K562 (cell line): ENCODE results near the gene UQCRC1. TPM values are rescaled to one million over a fixed set of nuclear protein-coding genes. Genes with fewer than 3 reads are reported as not detected.

Experiments used
- EGR1 ChIP-seq: fragments of 450-650 bp; conservative IDR thresholded peaks from 2 replicates; pipeline ENCODE4 v1.6.1; 2017; ENCODE audit warnings: mild to moderate bottlenecking
- FOXJ3 ChIP-seq: sonication (generic); formaldehyde crosslinking; IDR thresholded peaks from 2 replicates; pipeline ENCODE4 v1.4.0; 2020; ENCODE audit warnings: mild to moderate bottlenecking, missing genetic modification reagents
- FOXK2 ChIP-seq, 2 experiments: fragments of 450-650 bp; IDR thresholded peaks in 1 of 2; conservative IDR thresholded peaks in 1 of 2; 2 replicates each; pipeline ENCODE4 v1.6.1; 2016; ENCODE audit warnings: low read depth in 2 of 2, mild to moderate bottlenecking in 1 of 2
- HDAC1 ChIP-seq, 2 experiments: fragments of 450-650 bp; IDR thresholded peaks; 2 replicates each; pipeline ENCODE4 v1.6.1; 2016 to 2017; ENCODE audit warnings: inconsistent platforms in 1 of 2, mild to moderate bottlenecking in 1 of 2, moderate library complexity in 1 of 2
- HNRNPLL ChIP-seq: fragments of 200-400 bp; formaldehyde crosslinking; IDR thresholded peaks from 2 replicates; pipeline ENCODE4 v1.6.1; 2017; ENCODE audit warnings: low read length, low read depth, mild to moderate bottlenecking; ENCODE audit not compliant: poor library complexity, severe bottlenecking
- MAZ ChIP-seq, 2 experiments: fragments of 450-650 bp in 1 of 2; sonication (generic) in 1 of 2; formaldehyde crosslinking; IDR thresholded peaks in 1 of 2; conservative IDR thresholded peaks in 1 of 2; 2 replicates each; pipeline versions ENCODE4 v1.4.0 to v1.5.0; 2020; ENCODE audit warnings: mild to moderate bottlenecking in 1 of 2, missing genetic modification reagents in 1 of 2
- RB1 ChIP-seq: fragments of 450-650 bp; IDR thresholded peaks from 2 replicates; pipeline ENCODE4 v1.6.1; 2017; ENCODE audit warnings: low read depth, mild to moderate bottlenecking
- SMAD3 ChIP-seq: fragments of 450-650 bp; formaldehyde crosslinking; conservative IDR thresholded peaks from 2 replicates; pipeline ENCODE4 v1.4.0; 2020; ENCODE audit warnings: mild to moderate bottlenecking
- SRSF1 ChIP-seq: fragments of 200-400 bp; formaldehyde crosslinking; IDR thresholded peaks from 2 replicates; pipeline ENCODE4 v1.6.1; 2017; ENCODE audit warnings: mild to moderate bottlenecking, low read depth, low read length, moderate library complexity
- ZNF655 ChIP-seq: fragments of 250-450 bp; sonication (Bioruptor Pico); IDR thresholded peaks from 2 replicates; pipeline ENCODE4 v1.5.0; 2021
- ZNF766 ChIP-seq: fragments of 200-800 bp; sonication (Bioruptor generic); conservative IDR thresholded peaks from 2 replicates; pipeline ENCODE4 v1.6.1; 2016; ENCODE audit warnings: missing genetic modification characterization, missing compliant biosample characterization
- polyA plus RNA-seq, 8 experiments: library from polyadenylated mRNA; depleted of rRNA in 4 of 8; stranded (reverse) in 5 of 8; unstranded in 3 of 8; fragments of >200 nt; fragmentation: Nextera tagmentation in 2 of 8; fragmentation: Illumina TruSeq in 1 of 8; extraction: Ambion mirVana in 2 of 8; extraction: Trizol in 1 of 8; gene quantifications; 2 replicates each; pipeline versions ENCODE4 v1.2.1 to v1.2.3, GENCODE V29; 2011 to 2014; ENCODE audit warnings: inconsistent platforms in 1 of 8, missing spikeins in 1 of 8
- total RNA-seq, 7 experiments: library from RNA; depleted of rRNA in 6 of 7; stranded (reverse); fragments of >200 nt in 6 of 7; fragmentation: Illumina TruSeq in 2 of 7; extraction: Trizol in 2 of 7; gene quantifications; 2 replicates each; pipeline versions ENCODE4 v1.2.1 to v1.2.3, GENCODE V29; 2011 to 2021; ENCODE audit warnings: low replicate concordance in 1 of 7
- TF ChIP-seq, protein P1 (sequence below): fragments of 200-800 bp; sonication (Bioruptor generic); IDR thresholded peaks from 2 replicates; pipeline ENCODE4 v1.6.1; 2017; ENCODE audit warnings: missing genetic modification characterization, missing compliant biosample characterization
- TF ChIP-seq, protein P2 (sequence below): sonication (generic); formaldehyde crosslinking; IDR thresholded peaks from 2 replicates; pipeline ENCODE4 v1.9.0; 2022; ENCODE audit warnings: mild to moderate bottlenecking, missing genetic modification reagents

The UQCRC1 gene
- total and polyA plus RNA-seq, 9 of the 15 experiments (the other 6 are each of a cell fraction or from before 2014, with no cell fraction given), result 125 to 424 (median 268) TPM

DNA sequence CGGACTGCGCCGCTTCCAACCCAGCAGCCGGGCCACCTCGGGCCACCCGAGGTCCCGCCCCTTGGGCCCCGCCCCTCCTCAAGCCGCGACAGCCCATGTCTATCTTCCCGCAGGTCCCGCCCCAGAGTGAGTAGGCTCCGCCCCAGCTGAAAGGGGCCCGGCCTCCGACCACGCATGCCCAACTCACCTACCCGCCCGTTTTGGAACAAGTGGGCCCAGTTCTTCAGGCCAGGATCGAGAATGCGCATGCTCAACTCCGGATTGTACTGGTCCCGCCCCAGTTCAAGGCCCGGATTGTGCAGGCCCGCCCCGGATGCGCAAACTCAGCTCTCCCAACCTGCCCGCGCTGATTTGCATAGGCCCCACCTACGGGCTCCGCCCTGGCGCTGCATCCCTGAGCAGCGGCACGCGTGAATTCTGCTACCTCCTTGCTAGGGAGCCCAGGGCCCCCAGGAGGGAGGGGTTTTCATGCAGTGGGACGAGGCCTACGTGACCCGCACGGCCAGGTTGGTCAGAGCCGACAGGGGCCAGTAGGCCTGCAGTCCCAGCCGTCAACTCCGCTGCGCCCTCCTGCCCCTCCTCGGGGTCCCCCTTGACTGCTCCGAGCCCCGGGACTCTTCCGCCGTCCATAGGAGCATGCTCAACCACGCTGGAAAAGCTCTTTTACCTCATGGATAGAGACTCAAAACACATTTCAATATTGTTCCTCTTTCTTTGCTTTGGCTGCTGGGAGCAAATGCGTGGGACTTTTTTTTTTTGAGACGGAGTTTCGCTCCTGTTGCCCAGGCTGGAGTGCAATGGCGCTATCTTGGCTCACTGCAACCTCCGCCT, 52.4 kb downstream of the UQCRC1 start, which contains the start of gene PFKFB4 (continued):
- TF ChIP-seq MAZ (CRISPR knock-in tag; conservative IDR thresholded peaks at IDR 0.05 in 1 of 2, IDR thresholded peaks at IDR 0.05 in 1 of 2), result peak; percentile 53 to 70
- TF ChIP-seq, protein P1, sequence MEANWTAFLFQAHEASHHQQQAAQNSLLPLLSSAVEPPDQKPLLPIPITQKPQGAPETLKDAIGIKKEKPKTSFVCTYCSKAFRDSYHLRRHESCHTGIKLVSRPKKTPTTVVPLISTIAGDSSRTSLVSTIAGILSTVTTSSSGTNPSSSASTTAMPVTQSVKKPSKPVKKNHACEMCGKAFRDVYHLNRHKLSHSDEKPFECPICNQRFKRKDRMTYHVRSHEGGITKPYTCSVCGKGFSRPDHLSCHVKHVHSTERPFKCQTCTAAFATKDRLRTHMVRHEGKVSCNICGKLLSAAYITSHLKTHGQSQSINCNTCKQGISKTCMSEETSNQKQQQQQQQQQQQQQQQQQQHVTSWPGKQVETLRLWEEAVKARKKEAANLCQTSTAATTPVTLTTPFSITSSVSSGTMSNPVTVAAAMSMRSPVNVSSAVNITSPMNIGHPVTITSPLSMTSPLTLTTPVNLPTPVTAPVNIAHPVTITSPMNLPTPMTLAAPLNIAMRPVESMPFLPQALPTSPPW (CRISPR knock-in tag), result peak; percentile 60; the same call in 1 of the 2 replicates
- TF ChIP-seq ZNF766 (CRISPR knock-in tag), result 0 out of 2 replicates have a peak, but pooled peaks have one; percentile 4
- no peak for TF ChIP-seq FOXJ3 (CRISPR knock-in tag)
- TF ChIP-seq, protein P2, sequence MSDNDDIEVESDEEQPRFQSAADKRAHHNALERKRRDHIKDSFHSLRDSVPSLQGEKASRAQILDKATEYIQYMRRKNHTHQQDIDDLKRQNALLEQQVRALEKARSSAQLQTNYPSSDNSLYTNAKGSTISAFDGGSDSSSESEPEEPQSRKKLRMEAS, result peak; percentile 99
- 0 out of 4 replicates have a peak, but pooled peaks of 1 of the 2 experiments have one; percentile 18 for TF ChIP-seq FOXK2 (conservative IDR thresholded peaks at IDR 0.05 in 1 of 2, IDR thresholded peaks at IDR 0.05 in 1 of 2; ENCODE audit: low read depth in 2 of 2)
- TF ChIP-seq EGR1, result 0 out of 2 replicates have a peak, but pooled peaks have one; percentile 4
- TF ChIP-seq SRSF1, result no peak
- no peak for TF ChIP-seq SMAD3
- peak in 1 of 2 experiments; percentile 70; a peak in 1 of 4 replicates for TF ChIP-seq HDAC1 (IDR thresholded peaks at IDR 0.05)
- 0 out of 2 replicates have a peak, but pooled peaks have one; percentile 11 for TF ChIP-seq RB1
- TF ChIP-seq HNRNPLL, result peak; percentile 51
- no peak for TF ChIP-seq ZNF655
